Activated CD4-positive, alpha-beta T cell treated with anti-CD3 and anti-CD28 coated beads, Interleukin-2, amount 50 U/mL, for 1 hour (primary cell): Measurements from ENCODE around the gene MUC20.
"Not testable (repeated sequence)": the region's sequence is repeated elsewhere in the genome, so short reads cannot be mapped to it uniquely, and the experiment has no call there.

ENCODE experiments used
- DNase-seq: peaks from one replicate; pipeline ENCODE4 v3.0.0-alpha.2; 2020

Gene MUC20, protein sequence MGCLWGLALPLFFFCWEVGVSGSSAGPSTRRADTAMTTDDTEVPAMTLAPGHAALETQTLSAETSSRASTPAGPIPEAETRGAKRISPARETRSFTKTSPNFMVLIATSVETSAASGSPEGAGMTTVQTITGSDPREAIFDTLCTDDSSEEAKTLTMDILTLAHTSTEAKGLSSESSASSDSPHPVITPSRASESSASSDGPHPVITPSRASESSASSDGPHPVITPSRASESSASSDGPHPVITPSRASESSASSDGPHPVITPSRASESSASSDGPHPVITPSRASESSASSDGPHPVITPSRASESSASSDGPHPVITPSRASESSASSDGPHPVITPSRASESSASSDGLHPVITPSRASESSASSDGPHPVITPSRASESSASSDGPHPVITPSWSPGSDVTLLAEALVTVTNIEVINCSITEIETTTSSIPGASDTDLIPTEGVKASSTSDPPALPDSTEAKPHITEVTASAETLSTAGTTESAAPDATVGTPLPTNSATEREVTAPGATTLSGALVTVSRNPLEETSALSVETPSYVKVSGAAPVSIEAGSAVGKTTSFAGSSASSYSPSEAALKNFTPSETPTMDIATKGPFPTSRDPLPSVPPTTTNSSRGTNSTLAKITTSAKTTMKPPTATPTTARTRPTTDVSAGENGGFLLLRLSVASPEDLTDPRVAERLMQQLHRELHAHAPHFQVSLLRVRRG

DNA sequence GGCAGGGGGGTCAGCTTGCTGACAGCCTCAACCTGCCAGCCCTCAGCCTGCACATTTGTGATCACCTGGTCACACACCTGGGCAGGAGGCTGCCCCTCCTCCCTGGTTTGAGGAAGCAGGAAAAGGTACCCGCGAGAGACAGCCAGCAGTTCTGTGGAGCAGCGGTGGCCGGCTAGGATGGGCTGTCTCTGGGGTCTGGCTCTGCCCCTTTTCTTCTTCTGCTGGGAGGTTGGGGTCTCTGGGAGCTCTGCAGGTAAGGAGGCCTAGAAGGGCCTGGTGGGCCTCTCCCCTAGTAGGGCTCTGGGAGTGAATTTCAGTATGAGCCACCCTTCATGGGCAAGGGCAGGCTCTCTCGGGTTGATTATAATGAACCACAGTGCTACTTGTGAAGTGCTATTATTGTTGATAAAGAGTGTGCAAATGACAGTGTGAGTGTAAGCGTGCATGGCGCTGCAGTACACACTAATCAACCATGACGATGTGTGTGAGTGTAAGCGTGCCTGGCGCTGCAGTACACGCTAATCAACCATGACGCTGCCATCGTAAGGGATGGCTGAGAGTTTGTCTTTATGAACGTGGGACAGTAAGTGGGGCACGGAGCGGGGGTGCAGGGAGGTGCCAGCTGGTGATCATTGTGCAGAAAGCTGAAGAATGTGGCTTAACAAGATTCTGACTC, at the start of gene MUC20:
TSS of gene MUC20 (plus strand) at position 148 of the 676 bp plus-strand sequence. CDS start at position 178, 30 bp downstream.
- not testable (repeated sequence) for DNase-seq

DNA sequence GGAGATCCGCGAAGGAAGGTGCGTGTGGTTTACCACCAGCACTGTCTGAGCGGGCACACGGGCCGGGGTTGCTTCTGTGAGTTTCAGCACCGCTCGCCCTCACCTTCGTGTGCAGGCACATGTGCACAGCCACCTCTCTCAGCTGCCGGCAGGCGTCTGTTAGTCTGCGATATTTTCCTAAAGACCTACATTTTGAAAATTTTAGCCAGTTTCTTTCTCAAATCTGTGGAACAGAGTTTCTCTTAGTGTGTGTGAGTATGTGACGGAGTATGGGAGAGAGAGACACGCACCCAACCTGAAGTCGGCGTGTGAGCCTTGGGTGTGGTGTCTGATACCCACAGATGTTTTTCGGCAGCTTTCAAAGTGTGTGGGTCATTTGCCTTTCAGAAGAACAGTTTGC, 49.5 kb upstream of the MUC20 start:
- not testable (repeated sequence) for DNase-seq

DNA sequence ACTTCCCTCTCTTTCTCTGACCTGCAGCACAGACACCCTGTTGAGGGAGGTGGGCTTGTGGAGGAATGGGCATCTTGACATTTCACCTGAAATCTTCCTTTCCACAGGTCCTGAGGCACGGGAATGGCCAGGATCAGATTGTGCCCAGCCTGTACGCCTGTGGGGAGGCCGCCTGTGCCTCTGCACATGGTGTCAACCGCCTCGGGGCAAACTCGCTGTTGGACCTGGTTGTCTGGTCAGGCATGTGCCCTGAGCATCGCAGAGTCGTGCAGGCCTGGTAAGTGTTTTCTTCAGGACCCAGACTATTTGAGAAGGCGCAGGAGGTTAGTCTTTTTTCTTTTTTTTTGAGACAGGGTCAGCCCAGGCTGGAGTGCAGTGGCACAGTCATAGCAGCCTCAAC, 47.1 kb upstream of the MUC20 start:
- DNase-seq, result not testable (repeated sequence)

DNA sequence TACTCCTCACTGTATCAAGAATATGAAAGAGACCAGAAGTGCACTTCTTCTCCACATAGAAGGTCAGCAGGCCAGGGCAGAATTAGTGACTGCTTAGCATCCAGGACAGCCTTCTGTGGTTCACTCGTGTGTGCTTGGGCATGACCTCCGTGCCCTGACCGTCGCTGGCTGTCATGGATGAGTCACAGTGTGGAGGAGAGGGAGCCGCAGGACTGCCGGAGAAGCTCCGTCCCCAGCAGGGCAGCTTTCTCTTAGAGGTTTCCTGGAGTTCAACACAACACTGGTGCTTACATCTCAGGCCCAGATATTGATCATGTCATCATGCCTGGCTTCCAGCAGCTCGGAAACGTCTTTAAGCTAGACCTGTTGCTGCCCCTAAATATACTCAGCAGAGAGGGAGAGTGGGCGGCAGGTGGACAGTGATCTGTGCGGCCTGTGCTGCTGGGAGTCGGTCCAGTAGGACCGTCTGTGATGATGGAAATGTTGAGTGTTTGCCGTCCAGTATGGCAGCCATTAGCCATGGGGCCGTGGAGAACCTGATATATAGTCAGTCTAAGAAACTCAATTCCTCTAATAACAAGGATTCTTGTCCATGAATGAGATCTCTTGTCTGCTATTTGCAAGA, 42.3 kb upstream of the MUC20 start:
- DNase-seq, result not testable (repeated sequence)

DNA sequence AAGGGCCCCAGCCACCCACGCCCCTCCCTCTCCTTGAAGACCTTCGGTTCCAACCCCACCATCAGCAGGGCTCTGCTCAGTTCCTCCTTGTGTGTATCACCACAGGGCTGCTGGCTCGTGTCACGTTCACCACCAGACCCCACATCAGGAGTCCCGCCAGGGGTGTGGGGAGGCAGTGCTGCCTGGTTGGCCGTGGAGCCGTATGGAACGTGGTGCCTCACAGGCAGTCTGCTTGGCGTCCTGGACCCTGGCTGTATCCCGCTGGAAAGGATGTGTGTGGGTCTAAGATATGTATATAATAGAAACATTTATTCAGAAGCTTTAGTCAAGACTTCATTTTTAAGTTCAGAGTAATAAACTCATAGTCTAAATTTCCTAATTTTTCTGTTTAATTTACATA, 40.1 kb upstream of the MUC20 start:
- DNase-seq, result not testable (repeated sequence)

DNA sequence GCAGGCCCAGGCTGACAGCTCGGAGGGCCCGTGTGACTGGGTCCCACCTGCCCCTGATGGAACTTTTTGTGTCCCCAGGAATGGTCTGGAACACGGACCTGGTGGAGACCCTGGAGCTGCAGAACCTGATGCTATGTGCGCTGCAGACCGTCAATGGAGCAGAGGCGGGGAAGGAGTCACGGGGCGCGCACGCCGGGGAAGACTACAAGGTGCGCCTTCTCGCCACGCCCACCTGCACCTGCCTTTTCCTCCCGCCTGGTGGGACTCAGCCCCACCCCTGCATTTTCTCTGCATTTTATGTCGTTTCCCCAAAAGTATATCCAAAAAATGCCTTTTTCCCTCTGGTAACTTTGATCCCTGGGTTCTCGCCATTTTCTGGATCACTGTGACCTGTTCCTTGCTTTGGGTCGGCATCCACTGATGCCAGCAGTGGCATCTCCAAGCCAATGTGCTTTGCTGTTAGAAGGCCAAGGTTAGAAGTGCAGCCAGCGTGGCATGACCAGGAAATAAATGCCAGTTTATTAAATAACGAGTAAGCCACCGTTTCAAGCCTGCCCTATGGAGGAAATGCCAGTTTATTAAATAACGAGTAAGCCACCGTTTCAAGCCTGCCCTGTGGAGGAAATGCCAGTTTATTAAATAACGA, 39.2 kb upstream of the MUC20 start:
- not testable (repeated sequence) for DNase-seq

DNA sequence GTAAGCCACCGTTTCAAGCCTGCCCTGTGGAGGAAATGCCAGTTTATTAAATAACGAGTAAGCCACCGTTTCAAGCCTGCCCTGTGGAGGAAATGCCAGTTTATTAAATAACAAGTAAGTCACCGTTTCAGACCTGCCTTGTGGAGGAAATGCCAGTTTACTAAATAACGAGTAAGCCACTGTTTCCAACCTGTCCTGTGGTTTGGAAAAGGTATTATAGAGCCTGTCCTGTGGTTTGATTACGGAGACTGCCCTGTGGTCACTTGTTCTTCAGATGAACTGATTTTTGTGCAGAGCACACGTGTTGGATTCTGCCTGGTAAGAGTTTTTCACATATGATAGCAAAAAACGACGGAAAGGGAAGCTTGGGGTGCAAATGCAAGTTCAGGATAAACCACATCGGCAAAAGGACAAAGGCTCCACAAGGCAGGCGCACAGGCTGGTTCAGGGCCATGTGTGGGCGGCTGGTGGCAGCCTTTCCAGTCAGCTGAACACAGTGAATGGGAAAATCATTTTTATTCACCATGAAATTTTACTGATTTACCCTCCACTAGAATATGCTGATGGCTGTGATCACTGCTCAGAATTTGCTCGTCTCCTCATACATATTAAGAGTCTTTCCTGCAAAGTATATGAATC, 38.6 kb upstream of the MUC20 start:
- not testable (repeated sequence) for DNase-seq

DNA sequence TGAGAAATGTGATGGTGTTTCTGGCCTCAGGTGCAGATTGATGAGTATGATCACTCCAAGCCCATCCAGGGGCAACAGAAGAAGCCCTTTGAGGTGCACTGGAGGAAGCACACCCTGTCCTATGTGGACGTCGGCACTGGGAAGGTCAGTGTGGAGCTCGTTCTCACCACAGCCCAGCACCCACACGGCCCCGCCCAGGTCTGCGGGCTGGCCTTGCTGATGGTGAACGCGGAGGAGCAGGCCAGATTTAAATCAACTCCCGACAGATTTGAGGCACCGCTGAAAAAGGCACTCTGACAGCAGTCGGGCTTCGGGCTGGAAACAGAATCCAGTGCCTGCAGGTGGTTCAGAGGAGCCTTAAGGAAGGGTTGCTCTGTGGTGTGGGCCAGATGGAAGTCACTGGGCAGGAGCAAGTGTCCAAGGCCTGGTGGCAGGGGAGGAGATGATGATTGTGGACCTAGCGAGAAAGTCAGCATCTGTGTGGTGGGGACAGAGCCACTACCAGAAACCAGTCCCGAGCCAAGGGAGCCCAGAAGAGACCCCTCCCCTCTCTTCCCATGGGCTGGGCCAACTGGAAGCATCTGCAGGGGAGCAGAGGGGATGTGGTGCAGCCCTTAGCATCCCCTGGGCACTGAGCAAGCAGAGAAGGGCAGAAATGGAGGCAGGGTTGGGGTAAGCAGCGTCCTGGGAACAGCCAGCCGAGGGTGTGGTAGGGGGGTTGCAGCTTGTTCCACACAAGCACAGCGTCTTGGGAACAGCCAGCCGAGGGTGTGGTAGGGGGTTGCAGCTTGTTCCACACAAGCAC, 36.9 kb upstream of the MUC20 start:
- DNase-seq, result not testable (repeated sequence)

DNA sequence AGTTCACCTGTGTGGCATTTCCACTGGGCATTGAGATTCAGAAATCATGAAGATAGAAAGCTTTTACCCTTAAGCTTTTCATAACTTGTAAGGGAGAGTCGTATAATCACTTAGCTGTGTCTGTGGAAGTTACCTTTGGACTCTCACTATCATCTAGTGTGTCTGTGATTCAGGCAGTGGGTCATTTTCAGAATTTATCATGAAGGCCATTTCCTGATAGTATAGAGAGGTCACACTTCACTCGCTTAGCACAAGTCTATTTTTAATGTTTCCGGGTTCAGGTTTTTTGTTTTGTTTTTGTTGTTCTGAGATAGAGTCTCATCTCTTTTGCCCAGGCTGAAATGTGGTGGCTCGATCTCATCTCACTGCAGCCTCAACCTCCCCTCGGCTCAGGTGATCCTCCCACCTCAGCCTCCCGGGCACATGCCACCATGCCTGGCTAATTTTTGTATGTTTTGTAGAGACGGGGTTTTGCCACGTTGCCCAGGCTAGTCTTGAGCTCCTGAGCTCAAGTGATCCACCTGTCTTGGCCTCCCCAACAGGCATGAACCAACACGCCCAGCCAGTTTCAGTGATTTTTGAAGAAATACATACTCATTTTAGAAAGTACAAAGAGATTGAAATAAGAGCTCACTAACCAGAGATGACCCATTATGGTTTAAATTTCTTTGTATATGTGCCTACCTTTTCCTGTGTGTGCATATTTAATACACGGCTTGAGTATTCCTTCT, 36.1 kb upstream of the MUC20 start:
- DNase-seq, result not testable (repeated sequence)

DNA sequence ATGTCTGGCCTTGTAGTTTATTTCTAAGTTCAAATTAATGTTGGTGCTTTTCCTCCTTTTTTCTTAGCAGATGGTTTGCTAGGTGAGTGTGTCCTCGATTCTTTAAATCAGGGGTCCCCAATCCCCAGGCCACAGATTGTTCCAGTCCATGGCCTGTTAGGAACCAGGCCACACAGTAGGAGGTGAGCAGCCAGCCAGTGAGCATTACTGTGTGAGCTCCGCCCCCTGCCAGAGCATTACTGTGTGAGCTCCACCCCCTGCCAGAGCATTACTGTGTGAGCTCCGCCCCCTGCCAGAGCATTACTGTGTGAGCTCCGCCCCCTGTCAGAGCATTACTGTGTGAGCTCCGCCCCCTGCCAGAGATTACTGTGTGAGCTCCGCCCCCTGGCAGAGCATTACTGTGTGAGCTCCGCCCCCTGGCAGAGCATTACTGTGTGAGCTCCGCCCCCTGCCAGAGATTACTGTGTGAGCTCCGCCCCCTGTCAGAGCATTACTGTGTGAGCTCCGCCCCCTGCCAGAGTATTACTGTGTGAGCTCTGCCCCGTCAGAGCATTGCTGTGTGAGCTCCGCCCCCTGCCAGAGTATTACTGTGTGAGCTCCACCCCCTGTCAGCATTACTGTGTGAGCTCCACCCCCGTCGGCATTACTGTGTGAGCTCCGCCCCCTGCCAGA, 34.1 kb upstream of the MUC20 start:
- DNase-seq, result not testable (repeated sequence)

DNA sequence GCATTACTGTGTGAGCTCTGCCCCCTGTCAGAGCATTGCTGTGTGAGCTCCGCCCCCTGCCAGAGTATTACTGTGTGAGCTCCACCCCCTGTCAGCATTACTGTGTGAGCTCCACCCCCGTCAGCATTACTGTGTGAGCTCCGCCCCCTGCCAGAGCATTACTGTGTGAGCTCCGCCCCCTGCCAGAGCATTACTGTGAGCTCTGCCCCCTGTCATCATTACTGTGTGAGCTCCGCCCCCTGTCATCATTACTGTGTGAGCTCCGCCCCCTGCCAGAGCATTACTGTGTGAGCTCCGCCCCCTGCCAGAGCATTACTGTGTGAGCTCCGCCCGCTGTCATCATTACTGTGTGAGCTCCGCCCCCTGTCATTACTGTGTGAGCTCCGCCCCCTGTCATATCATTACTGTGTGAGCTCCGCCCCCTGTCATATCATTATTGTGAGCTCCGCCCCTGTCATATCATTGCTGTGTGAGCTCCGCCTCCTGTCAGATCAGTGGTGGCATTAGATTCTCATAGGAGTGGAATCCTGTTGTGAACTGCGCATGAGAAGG, 33.5 kb upstream of the MUC20 start:
- DNase-seq, result peak; percentile 37

DNA sequence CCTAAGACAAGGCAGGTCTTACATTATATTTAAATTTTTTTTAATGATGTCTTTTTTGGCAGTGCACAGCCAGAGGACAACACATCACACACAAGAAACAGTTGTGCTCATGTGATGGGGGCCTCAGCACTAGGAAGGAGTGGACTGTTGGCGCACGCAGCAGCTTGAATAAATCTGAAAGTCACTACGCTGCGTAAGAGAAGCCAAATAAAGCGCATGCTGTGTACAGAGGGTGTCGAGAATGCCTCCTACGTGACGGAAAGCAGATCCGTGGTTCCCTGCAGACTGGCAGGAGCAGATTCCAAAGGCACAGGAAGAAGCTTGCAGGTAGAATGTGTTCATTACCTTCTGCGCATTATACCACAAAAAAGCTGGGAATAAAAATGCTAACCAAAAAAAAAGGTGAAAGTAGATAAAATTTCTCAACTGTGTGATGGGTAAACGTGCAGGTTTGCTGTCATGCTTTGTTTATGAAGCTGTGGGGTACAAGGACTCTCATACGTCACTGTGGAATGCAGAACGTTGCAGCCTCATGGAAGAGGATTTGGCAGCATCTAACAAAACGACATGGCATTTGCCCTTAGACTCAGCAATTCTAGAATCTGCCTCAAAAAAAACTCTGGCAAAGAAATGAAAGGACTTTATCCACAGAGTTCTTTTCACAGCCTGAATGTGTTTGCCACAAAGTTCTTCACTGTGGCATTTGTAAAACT, 32.2 kb upstream of the MUC20 start:
- DNase-seq, result not testable (repeated sequence)

DNA sequence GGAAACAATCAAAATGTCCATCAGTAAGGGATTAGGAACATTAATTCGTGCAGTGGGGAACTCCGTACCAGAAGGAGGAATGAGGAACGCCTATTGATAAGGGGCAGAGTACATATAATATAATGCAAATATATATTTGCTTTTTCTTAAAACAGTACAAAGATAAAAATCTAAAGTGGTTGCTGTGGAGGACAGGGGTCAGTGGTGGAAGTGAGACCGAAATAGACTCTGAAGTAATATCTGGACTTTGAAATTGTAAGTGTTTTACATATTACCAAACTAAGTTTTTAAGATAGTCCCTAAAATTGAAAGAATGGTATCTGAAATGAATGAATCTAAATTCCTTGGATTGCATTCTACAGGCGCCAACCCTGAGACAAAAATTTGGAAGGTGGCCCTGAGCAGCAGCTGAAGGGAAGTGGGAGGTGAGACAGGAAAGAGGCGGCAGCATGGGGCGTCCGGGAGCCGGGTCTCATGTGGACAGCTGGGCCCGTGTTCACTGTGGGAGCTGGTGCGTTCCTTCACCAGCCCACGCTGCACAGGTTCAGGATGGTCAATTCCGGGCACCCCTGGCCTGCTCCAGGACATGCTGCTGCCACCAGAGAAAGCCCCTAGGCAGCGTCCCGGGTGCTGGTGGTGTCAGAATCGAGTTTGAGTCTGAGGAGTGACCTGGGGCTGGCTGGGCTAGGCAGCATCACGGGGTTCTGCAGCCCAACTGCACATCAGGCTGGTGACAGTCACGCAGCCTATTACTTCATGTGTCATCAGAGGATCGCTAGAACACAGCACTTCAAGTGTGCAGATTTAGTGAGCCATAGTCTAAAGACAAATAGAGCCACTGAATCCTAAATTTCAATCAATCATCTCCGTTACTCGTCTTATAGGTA, 31.4 kb upstream of the MUC20 start:
- not testable (repeated sequence) for DNase-seq

DNA sequence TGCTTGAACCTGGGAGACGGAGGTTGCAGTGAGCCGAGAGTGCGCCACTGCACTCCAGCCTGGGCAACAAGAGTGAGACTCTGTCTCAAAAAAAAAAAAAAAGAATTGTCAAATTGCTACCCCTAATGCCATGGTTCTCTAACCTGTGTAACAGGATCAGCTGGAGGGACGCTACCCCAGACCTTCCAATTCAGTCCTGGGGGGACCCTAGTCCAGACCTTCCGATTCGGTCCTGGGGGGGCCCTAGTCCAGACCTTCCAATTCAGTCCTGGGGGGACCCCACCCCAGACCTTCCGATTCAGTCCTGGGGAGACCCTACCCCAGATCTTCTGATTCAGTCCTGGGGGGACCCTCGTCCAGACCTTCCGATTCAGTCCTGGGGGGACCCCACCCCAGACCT, 29.8 kb upstream of the MUC20 start:
- DNase-seq, result no peak

DNA sequence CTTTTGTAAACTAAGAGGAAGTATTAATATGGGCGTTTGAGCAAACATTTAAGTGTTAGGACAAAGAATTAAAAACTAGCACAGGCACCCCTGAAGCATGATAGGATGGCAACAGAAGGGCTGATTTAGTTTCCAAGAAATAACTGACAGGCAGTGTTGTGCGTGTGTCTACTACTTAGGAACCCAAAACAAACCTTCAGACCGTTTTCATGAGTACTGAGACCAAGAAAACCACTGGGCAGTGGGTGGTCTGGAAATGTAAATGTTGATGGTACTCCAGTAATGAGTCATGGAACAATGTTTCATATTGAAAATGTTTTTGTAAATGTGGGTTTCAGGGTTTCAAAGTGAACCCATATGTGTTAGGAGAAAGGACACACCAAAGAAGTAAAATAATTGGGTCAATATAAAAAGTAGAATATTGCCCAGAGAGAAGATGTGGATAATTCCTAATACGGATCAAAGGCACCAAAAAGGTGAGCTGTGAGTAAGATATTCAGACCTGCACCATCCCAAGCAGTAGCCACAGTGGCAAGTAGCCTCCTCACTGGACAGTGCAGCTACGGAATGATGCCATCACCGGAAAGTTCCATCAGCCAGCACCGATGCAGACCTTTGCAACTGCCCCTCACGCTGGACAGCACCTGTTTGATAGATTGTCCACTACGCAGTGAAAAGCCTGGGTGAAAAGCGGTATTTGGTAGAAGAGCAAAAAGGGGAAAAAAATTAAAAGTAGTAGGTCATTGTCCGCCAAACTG, 29.0 kb upstream of the MUC20 start:
- not testable (repeated sequence) for DNase-seq

DNA sequence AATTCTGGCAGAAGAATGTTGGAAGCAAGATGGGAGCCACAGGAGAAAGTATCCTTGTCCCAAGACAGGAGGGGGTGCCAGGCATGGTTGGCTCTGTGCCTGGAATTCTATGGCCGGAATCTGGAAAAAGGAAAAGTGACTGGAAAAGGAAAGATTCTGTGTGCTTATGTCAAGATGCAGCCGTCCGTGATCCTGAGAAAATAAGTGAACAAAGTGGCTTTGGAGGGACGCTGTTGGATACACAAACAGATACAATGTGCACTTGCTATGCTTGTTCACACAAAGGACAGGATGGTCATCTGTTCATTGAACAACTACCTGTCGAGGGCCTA, 28.5 kb upstream of the MUC20 start:
- no peak for DNase-seq

DNA sequence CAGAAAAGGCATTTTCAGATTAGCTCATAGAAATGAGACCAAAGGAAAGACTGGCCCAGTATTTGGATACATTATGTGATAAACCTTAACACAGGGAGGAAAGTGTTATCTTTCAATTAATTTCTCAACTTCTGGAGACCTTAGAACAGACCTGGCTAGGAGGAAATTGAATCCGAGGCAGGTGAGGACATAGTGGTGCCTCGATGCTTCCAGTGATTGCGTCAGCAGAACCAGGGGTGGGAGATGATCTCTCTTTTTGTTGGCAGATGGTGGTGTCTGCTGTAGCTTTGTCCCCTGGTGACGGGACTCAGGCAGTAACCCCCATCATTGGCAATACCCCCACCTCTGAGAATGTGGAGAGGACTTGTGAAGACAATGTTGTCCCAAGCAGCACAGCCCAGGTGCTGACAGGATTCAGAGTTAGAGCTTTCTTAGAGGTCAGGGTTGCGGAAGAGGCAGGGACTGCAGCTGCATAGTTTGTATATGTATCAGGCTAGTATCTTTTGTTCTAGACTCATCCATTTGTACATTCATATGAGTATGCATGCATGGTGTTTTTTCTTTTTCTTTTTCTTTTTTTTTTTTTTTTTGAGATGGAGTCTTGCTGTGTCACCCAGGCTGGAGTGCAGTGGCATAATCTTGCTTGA, 27.9 kb upstream of the MUC20 start:
- no peak for DNase-seq
